ENCODE data around the gene RNU6-7. TPM values are rescaled to one million over a fixed set of nuclear protein-coding genes. Genes with fewer than 3 reads are reported as not detected.

RNU6-7 gene
- total RNA-seq, 1 experiment from 2014 or later, result not detected

DNA sequence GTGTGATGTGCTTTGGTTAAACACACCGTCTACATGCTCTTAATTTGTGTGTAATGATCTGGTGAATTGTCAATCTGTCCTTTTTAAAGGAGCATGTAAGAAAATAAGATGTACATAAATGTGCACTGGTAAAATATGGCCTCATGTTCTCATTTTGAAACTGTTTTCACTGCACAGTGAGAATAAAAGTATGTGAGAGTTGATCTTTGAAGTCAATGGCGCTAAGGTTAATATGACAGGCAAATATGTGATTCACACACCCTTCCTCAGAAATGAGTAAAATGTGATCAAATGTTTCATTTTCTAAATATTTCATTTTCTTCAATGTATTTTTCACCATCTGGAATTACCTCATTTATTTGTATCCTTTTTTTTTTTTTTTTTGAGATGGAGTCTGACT, 8.3 kb upstream of the RNU6-7 start:
- H3K4me3 Mint-ChIP-seq (ENCODE audit: unreplicated experiment), result no peak overlapping the region
- Histone ChIP-seq H3K4me3 (ENCODE audit: low read depth, low read length) (no peak overlapping the region), H3K27me3 (replicated peaks; ENCODE audit: control insufficient read depth, insufficient read depth, low read length) (no peaks in the 10 kb centered on the region), H3K4me1 (no peaks in the 10 kb centered on the region), H3K36me3 (ENCODE audit: control insufficient read depth, insufficient read depth, low read length) (no peaks in the 10 kb centered on the region), H3K9me3 (no peaks in the 10 kb centered on the region)
- H3K36me3 Mint-ChIP-seq (ENCODE audit: insufficient read depth, unreplicated experiment), result no peaks in the 10 kb centered on the region
- no peaks in the 10 kb centered on the region for H3K27me3 Mint-ChIP-seq (ENCODE audit: insufficient read depth, unreplicated experiment)
- no TSS peak for BruUV-seq (replicated peaks)
- DNase-seq, result no peak
- H3K9me3 Mint-ChIP-seq (ENCODE audit: unreplicated experiment), result no peaks in the 10 kb centered on the region
- no peak overlapping the region for H3K27ac Mint-ChIP-seq (ENCODE audit: unreplicated experiment)
- intact Hi-C loops (cut with micrococcal nuclease; ENCODE audit: unreplicated experiment), result no loop called here
- TF ChIP-seq, protein P1, sequence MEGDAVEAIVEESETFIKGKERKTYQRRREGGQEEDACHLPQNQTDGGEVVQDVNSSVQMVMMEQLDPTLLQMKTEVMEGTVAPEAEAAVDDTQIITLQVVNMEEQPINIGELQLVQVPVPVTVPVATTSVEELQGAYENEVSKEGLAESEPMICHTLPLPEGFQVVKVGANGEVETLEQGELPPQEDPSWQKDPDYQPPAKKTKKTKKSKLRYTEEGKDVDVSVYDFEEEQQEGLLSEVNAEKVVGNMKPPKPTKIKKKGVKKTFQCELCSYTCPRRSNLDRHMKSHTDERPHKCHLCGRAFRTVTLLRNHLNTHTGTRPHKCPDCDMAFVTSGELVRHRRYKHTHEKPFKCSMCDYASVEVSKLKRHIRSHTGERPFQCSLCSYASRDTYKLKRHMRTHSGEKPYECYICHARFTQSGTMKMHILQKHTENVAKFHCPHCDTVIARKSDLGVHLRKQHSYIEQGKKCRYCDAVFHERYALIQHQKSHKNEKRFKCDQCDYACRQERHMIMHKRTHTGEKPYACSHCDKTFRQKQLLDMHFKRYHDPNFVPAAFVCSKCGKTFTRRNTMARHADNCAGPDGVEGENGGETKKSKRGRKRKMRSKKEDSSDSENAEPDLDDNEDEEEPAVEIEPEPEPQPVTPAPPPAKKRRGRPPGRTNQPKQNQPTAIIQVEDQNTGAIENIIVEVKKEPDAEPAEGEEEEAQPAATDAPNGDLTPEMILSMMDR (IDR thresholded peaks at IDR 0.05; ENCODE audit: insufficient read depth in 1 of 2, low read depth in 1 of 2, low read length in 1 of 2, severe bottlenecking in 1 of 2, unreplicated experiment in 1 of 2), result no peak
- CTCF ChIA-PET, result no interaction called here
- H3K4me1 Mint-ChIP-seq (ENCODE audit: low read depth, unreplicated experiment), result peaks cover 6% of the 10 kb centered on the region
- POLR2A ChIA-PET, result no interaction called here

DNA sequence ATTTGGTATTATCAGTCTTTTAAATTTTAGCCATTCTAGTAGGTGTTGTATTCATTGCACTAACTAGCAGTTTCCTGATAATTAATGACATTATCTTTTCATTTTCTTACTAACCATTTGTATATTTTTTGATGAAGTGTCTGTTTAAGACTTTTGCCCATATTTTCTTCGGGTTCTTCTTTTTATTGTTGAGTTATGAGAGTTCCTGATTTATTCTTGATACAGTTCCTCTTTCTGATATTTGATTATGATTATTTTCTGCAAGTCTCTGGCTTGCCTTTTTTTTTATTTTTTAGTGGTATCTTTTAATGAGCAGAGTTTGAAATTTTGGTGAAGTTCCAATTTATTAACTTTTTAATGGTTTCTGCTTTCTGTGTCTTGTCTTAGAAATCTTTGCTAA, 6.2 kb upstream of the RNU6-7 start:
- Mint-ChIP-seq H3K27me3 (ENCODE audit: insufficient read depth, unreplicated experiment) (no peaks in the 10 kb centered on the region), H3K9me3 (ENCODE audit: unreplicated experiment) (no peaks in the 10 kb centered on the region), H3K27ac (ENCODE audit: unreplicated experiment) (no peak overlapping the region), H3K4me3 (ENCODE audit: unreplicated experiment) (no peak overlapping the region), H3K36me3 (ENCODE audit: insufficient read depth, unreplicated experiment) (no peaks in the 10 kb centered on the region), H3K4me1 (ENCODE audit: low read depth, unreplicated experiment) (peaks cover 5% of the 10 kb centered on the region)
- TF ChIP-seq, protein P1 (IDR thresholded peaks at IDR 0.05; ENCODE audit: insufficient read depth in 1 of 2, low read depth in 1 of 2, low read length in 1 of 2, severe bottlenecking in 1 of 2, unreplicated experiment in 1 of 2), result no peak
- Histone ChIP-seq H3K4me1 (no peaks in the 10 kb centered on the region), H3K9me3 (no peaks in the 10 kb centered on the region), H3K36me3 (ENCODE audit: control insufficient read depth, insufficient read depth, low read length) (no peaks in the 10 kb centered on the region), H3K27me3 (replicated peaks; ENCODE audit: control insufficient read depth, insufficient read depth, low read length) (no peaks in the 10 kb centered on the region), H3K4me3 (ENCODE audit: low read depth, low read length) (no peak overlapping the region)
- no peak for DNase-seq
- POLR2A ChIA-PET, result no interaction called here
- no TSS peak for BruUV-seq (replicated peaks)
- intact Hi-C loops (cut with micrococcal nuclease; ENCODE audit: unreplicated experiment), result no loop called here
- CTCF ChIA-PET, result no interaction called here

DNA sequence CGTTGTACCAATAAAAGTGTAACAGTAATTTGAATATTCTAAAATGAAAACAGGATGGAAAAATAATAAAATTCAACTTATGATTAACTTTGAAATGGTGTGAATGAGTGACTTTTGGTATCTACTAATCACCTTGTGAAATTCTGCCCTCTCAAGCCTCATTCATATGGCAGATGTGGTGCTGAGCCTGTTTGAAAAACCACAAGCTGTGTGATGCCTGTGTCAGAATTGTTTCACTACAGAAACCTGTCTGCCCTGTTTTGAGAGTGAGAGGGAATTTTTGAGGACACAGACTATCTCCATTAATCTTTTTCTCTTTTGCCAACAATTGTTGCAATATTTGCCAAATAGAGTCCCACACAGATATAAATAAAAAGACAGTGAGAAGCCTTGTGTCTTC, 3.9 kb upstream of the RNU6-7 start:
- H3K4me1 Mint-ChIP-seq (ENCODE audit: low read depth, unreplicated experiment), result no peaks in the 10 kb centered on the region
- no peaks in the 10 kb centered on the region for H3K9me3 Mint-ChIP-seq (ENCODE audit: unreplicated experiment)
- no peaks in the 10 kb centered on the region for H3K4me1 ChIP-seq
- no peaks in the 10 kb centered on the region for H3K27me3 ChIP-seq (replicated peaks; ENCODE audit: control insufficient read depth, insufficient read depth, low read length)
- ChIA-PET POLR2A (interaction anchor here (0.6 kb wide), 1 partner anchor 35 kb away, joined by 4 read pairs; no protein-coding TSS in a partner anchor), CTCF (no interaction called here)
- no peak for DNase-seq
- no peak overlapping the region for H3K27ac Mint-ChIP-seq (ENCODE audit: unreplicated experiment)
- H3K9me3 ChIP-seq, result no peaks in the 10 kb centered on the region
- intact Hi-C loops (cut with micrococcal nuclease; ENCODE audit: unreplicated experiment), result no loop called here
- TF ChIP-seq, protein P1 (IDR thresholded peaks at IDR 0.05; ENCODE audit: insufficient read depth in 1 of 2, low read depth in 1 of 2, low read length in 1 of 2, severe bottlenecking in 1 of 2, unreplicated experiment in 1 of 2), result no peak
- BruUV-seq (replicated peaks), result no TSS peak
- peaks cover 15% of the 10 kb centered on the region for H3K36me3 Mint-ChIP-seq (ENCODE audit: insufficient read depth, unreplicated experiment)
- H3K27me3 Mint-ChIP-seq (ENCODE audit: insufficient read depth, unreplicated experiment), result no peaks in the 10 kb centered on the region
- no peaks in the 10 kb centered on the region for H3K36me3 ChIP-seq (ENCODE audit: control insufficient read depth, insufficient read depth, low read length)
- H3K4me3 ChIP-seq (ENCODE audit: low read depth, low read length), result no peak overlapping the region
- H3K4me3 Mint-ChIP-seq (ENCODE audit: unreplicated experiment), result no peak overlapping the region
